HepG2 (cell line): Measurements from ENCODE around the gene ATG2A. TPM values are rescaled to one million over a fixed set of nuclear protein-coding genes. Genes with fewer than 3 reads are reported as not detected.

ENCODE experiments used
- ARID4A ChIP-seq: sonication (generic); formaldehyde crosslinking; IDR thresholded peaks from 2 replicates; pipeline ENCODE4 v1.5.0; 2020; ENCODE audit warnings: mild to moderate bottlenecking, missing genetic modification reagents, borderline replicate concordance
- ARNTL ChIP-seq: sonication (generic); formaldehyde crosslinking; IDR thresholded peaks from 2 replicates; pipeline ENCODE4 v1.4.0; 2020; ENCODE audit warnings: mild to moderate bottlenecking, missing genetic modification reagents
- EED ChIP-seq: sonication (generic); formaldehyde crosslinking; IDR thresholded peaks from 2 replicates; pipeline ENCODE4 v1.5.0; 2020; ENCODE audit warnings: mild to moderate bottlenecking, missing genetic modification reagents
- ETV6 ChIP-seq: sonication (generic); formaldehyde crosslinking; conservative IDR thresholded peaks from 2 replicates; pipeline ENCODE4 v1.4.0; 2020; ENCODE audit warnings: missing genetic modification reagents
- FOXJ3 ChIP-seq: sonication (generic); formaldehyde crosslinking; IDR thresholded peaks from 2 replicates; pipeline ENCODE4 v1.4.0; 2020; ENCODE audit warnings: missing genetic modification reagents, mild to moderate bottlenecking, borderline replicate concordance
- GRHL1 ChIP-seq: sonication (generic); formaldehyde crosslinking; conservative IDR thresholded peaks from 2 replicates; pipeline ENCODE4 v1.8.0; 2022; ENCODE audit warnings: missing genetic modification reagents
- HES4 ChIP-seq: sonication (generic); formaldehyde crosslinking; IDR thresholded peaks from 2 replicates; pipeline ENCODE4 v1.9.0; 2021; ENCODE audit warnings: mild to moderate bottlenecking, missing genetic modification reagents, borderline replicate concordance
- HNF1B ChIP-seq: sonication (generic); formaldehyde crosslinking; IDR thresholded peaks from 2 replicates; pipeline ENCODE4 v1.5.1; 2020; ENCODE audit warnings: mild to moderate bottlenecking, moderate library complexity, missing genetic modification reagents
- KLF13 ChIP-seq: sonication (generic); formaldehyde crosslinking; IDR thresholded peaks from 2 replicates; pipeline ENCODE4 v1.4.0; 2020; ENCODE audit warnings: mild to moderate bottlenecking, missing genetic modification reagents
- MIXL1 ChIP-seq: IDR thresholded peaks from 2 replicates; pipeline ENCODE4 v1.6.1; 2016
- SAP130 ChIP-seq: IDR thresholded peaks from 2 replicates; pipeline ENCODE4 v1.6.1; 2016; ENCODE audit warnings: low read depth
- SRY ChIP-seq: sonication (generic); formaldehyde crosslinking; IDR thresholded peaks from 2 replicates; pipeline ENCODE4 v1.8.0; 2022; ENCODE audit warnings: mild to moderate bottlenecking, missing genetic modification reagents
- YEATS2 ChIP-seq: sonication (generic); formaldehyde crosslinking; IDR thresholded peaks from 2 replicates; pipeline ENCODE4 v1.4.0; 2020; ENCODE audit warnings: missing genetic modification reagents, borderline replicate concordance
- ZNF317 ChIP-seq: sonication (generic); formaldehyde crosslinking; IDR thresholded peaks from 2 replicates; pipeline ENCODE4 v1.5.0; 2020; ENCODE audit warnings: mild to moderate bottlenecking, missing genetic modification reagents
- ZNF382 ChIP-seq: sonication (generic); formaldehyde crosslinking; IDR thresholded peaks from 2 replicates; pipeline ENCODE4 v1.5.0; 2020; ENCODE audit warnings: missing genetic modification reagents, mild to moderate bottlenecking, borderline replicate concordance
- ZNF501 ChIP-seq: sonication (generic); formaldehyde crosslinking; IDR thresholded peaks from 2 replicates; pipeline ENCODE4 v1.5.1; 2020; ENCODE audit warnings: mild to moderate bottlenecking, moderate library complexity, missing genetic modification reagents
- ZNF546 ChIP-seq: sonication (generic); formaldehyde crosslinking; conservative IDR thresholded peaks from 2 replicates; pipeline ENCODE4 v1.8.1; 2023; ENCODE audit warnings: mild to moderate bottlenecking, missing genetic modification reagents
- ZNF562 ChIP-seq: sonication (generic); formaldehyde crosslinking; IDR thresholded peaks from 2 replicates; pipeline ENCODE4 v1.8.0; 2022; ENCODE audit warnings: missing genetic modification reagents, borderline replicate concordance
- ZNF878 ChIP-seq: sonication (generic); formaldehyde crosslinking; IDR thresholded peaks from 2 replicates; pipeline ENCODE4 v1.8.1; 2023; ENCODE audit warnings: mild to moderate bottlenecking, missing genetic modification reagents, moderate library complexity
- polyA plus RNA-seq, 8 experiments: library from polyadenylated mRNA; depleted of rRNA in 3 of 8; stranded (reverse) in 7 of 8; unstranded in 1 of 8; fragments of >200 nt; fragmentation: Illumina TruSeq in 4 of 8; extraction: Trizol in 4 of 8; gene quantifications; 2 replicates each; pipeline versions ENCODE4 v1.2.1 to v1.2.3, GENCODE V29; 2011 to 2016; ENCODE audit warnings: low read depth in 4 of 8, missing spikeins in 1 of 8, mixed read lengths in 1 of 8; ENCODE audit not compliant: insufficient read depth in 1 of 8
- total RNA-seq, 5 experiments: library from RNA; depleted of rRNA; stranded (reverse); fragments of >200 nt; fragmentation: Illumina TruSeq; extraction: Trizol; gene quantifications; 2 replicates each; pipeline ENCODE4 v1.2.3, GENCODE V29; 2016; ENCODE audit warnings: low read depth in 1 of 5

ATG2A gene
- total and polyA plus RNA-seq, 2 of the 13 experiments (the other 11 are each of a cell fraction or from before 2014, with no cell fraction given), result 6.7 to 8.0 TPM

DNA sequence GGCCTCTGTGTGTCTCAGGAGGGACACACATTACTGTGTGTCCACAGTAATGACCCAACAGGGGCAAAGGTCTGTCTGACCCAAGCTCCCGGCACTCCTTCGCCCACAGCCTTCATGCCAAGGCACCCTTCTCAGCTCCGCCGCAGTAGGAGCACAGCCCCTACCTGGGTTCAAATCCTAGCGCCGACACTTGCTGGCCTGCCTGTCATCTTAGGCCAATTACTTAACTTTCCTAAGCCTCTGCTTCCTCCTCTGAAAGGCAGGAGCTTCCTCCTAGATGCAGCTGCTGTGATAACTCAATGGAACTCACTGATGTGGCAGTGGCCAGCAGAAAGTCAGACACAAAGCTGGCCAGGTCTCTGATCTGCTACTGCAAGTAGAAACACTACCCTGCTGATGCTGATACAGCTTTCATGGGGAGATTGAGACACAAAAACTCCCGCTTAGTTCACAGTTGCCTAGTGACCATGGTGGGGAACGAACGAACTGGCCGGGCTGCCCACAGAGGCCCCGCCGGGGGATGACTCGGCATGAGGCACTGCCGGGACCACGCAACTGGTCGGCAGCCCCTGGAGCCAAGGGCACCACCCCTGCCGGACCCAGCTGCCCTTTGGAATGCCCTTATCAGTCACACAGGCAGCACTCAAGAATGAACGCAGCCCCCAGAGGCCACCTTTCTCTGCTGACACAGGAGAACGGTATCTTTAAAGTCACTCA is 46.7 kb downstream of the ATG2A start (continued):
- no peak for TF ChIP-seq EED
- no peak; the same call in 1 of the 2 replicates for TF ChIP-seq ARID4A (CRISPR knock-in tag)
- TF ChIP-seq ARNTL, result no peak
- TF ChIP-seq HNF1B (CRISPR knock-in tag), result peak; percentile 57; the same call in 1 of the 2 replicates
- no peak for TF ChIP-seq SRY (CRISPR knock-in tag)
- no peak for TF ChIP-seq GRHL1 (CRISPR knock-in tag)
- no peak for TF ChIP-seq HES4 (CRISPR knock-in tag)
- 0 out of 2 replicates have a peak, but pooled peaks have one; percentile 45 for TF ChIP-seq ZNF546 (CRISPR knock-in tag)
- peak; percentile 78 for TF ChIP-seq SAP130 (CRISPR knock-in tag)
- TF ChIP-seq ZNF562 (CRISPR knock-in tag), result no peak
- TF ChIP-seq ZNF382, result no peak
- TF ChIP-seq ZNF501 (CRISPR knock-in tag), result peak; percentile 13; the same call in 1 of the 2 replicates
- TF ChIP-seq ETV6 (CRISPR knock-in tag), result no peak; the same call in 1 of the 2 replicates
- no peak for TF ChIP-seq KLF13 (CRISPR knock-in tag)
- TF ChIP-seq MIXL1 (CRISPR knock-in tag), result no peak
- no peak for TF ChIP-seq FOXJ3 (CRISPR knock-in tag)
- TF ChIP-seq ZNF878, result 0 out of 2 replicates have a peak, but pooled peaks have one; percentile 23
- TF ChIP-seq YEATS2 (CRISPR knock-in tag), result no peak
- TF ChIP-seq ZNF317, result peak; percentile 49; the same call in 1 of the 2 replicates
